OCI-LY3 (cell line): ENCODE measurements around the gene PPP6R3.

Experiments
- H2AFZ ChIP-seq: fragments of 200-600, 300-600 bp; shearing (Covaris generic); 2 replicates; pipeline ENCODE4 v1.6.0; 2014; ENCODE audit warnings: antibody characterized with exemption, low read depth, low read length
- H3K27ac ChIP-seq: fragments of 200-600, 300-600 bp; sonication (generic); 2 replicates; pipeline ENCODE4 v1.5.1; 2014; ENCODE audit warnings: mild to moderate bottlenecking, low read length, moderate library complexity, mixed read lengths
- H3K27me3 ChIP-seq: fragments of 200-600, 300-600 bp; sonication (generic); 2 replicates; pipeline ENCODE4 v1.6.1; 2014; ENCODE audit warnings: low read depth, low read length, mixed read lengths
- H3K36me3 ChIP-seq: fragments of 200-600, 300-600 bp; sonication (generic); replicated peaks from 2 replicates; pipeline ENCODE3; 2014; ENCODE audit warnings: low read depth, low read length, mixed read lengths
- H3K4me1 ChIP-seq: fragments of 300-600, 200-600 bp; sonication (generic); 2 replicates; pipeline ENCODE4 v1.6.1; 2014; ENCODE audit warnings: low read length, mixed read lengths
- H3K4me2 ChIP-seq: fragments of 200-600, 300-600 bp; sonication (generic); 2 replicates; pipeline ENCODE4 v1.6.1; 2014; ENCODE audit warnings: low read length, mixed read lengths
- H3K4me3 ChIP-seq: fragments of 300-600, 200-600 bp; sonication (generic); 2 replicates; pipeline ENCODE4 v1.5.1; 2014; ENCODE audit warnings: antibody characterized with exemption, mild to moderate bottlenecking, low read length, moderate library complexity
- H3K79me2 ChIP-seq: fragments of 300-600, 200-600 bp; shearing (Covaris generic); 2 replicates; pipeline ENCODE4 v1.6.1; 2014; ENCODE audit warnings: mild to moderate bottlenecking, low read length, mixed read lengths
- H3K9ac ChIP-seq: fragments of 300-600, 200-600 bp; shearing (Covaris generic); 2 replicates; pipeline ENCODE4 v1.6.0; 2014; ENCODE audit warnings: mild to moderate bottlenecking, low read length, moderate library complexity
- H3K9me3 ChIP-seq: fragments of 200-600, 300-600 bp; shearing (Covaris generic); 2 replicates; pipeline ENCODE4 v1.6.1; 2014; ENCODE audit warnings: low read length, mixed read lengths; ENCODE audit not compliant: insufficient read depth
- H4K20me1 ChIP-seq: fragments of 200-600, 300-600 bp; sonication (generic); 2 replicates; pipeline ENCODE4 v1.6.1; 2016; ENCODE audit warnings: low read length, mixed read lengths; ENCODE audit not compliant: insufficient read depth
- CTCF ChIP-seq: fragments of 200-600, 300-600 bp; sonication (generic); IDR thresholded peaks from 2 replicates; pipeline ENCODE4 v1.5.1; 2014; ENCODE audit warnings: antibody characterized with exemption, low read length, low read depth
- EZH2phosphoT487 ChIP-seq: fragments of 200-600 bp; shearing (Covaris generic); IDR thresholded peaks from 2 replicates; pipeline ENCODE4 v1.6.1; 2018; ENCODE audit warnings: antibody characterized with exemption, mixed run types, low read depth

PPP6R3 gene

GRCh38 chr11:68575025-68575665, 114.6 kb downstream of the PPP6R3 start:
- no peaks in the 10 kb centered on the region for H3K27me3 ChIP-seq
- no peak overlapping the region for H3K27ac ChIP-seq
- H3K9me3 ChIP-seq, result no peaks in the 10 kb centered on the region
- no peak overlapping the region for H2AFZ ChIP-seq
- no peak for TF ChIP-seq CTCF
- no peak overlapping the region for H3K9ac ChIP-seq
- peaks cover 26% of the 10 kb centered on the region for H4K20me1 ChIP-seq
- H3K79me2 ChIP-seq, result peaks cover 11% of the 10 kb centered on the region
- H3K4me3 ChIP-seq, result no peak overlapping the region
- no peaks in the 10 kb centered on the region for H3K4me1 ChIP-seq
- H3K4me2 ChIP-seq, result no peak overlapping the region
- peaks cover 82% of the 10 kb centered on the region for H3K36me3 ChIP-seq

- Histone ChIP-seq H3K27me3 (no peaks in the 10 kb centered on the region), H3K4me3 (no peak overlapping the region), H4K20me1 (peaks cover 46% of the 10 kb centered on the region), H3K4me2 (no peak overlapping the region), H3K79me2 (peaks cover 6% of the 10 kb centered on the region), H3K4me1 (peaks cover 16% of the 10 kb centered on the region), H3K9me3 (no peaks in the 10 kb centered on the region), H2AFZ (no peak overlapping the region), H3K9ac (no peak overlapping the region), H3K27ac (no peak overlapping the region), H3K36me3 (peaks cover 85% of the 10 kb centered on the region)
- TF ChIP-seq EZH2phosphoT487, result no peak
- no peak for TF ChIP-seq CTCF
Observed at GRCh38 chr11:68579455-68579854, 118.9 kb downstream of the PPP6R3 start.

- Histone ChIP-seq H2AFZ (no peak overlapping the region), H3K36me3 (peaks cover 78% of the 10 kb centered on the region), H3K27ac (no peak overlapping the region), H4K20me1 (peaks cover 41% of the 10 kb centered on the region), H3K27me3 (no peaks in the 10 kb centered on the region), H3K4me2 (no peak overlapping the region), H3K79me2 (peaks cover 6% of the 10 kb centered on the region), H3K4me3 (no peak overlapping the region), H3K4me1 (peaks cover 16% of the 10 kb centered on the region), H3K9ac (no peak overlapping the region), H3K9me3 (no peaks in the 10 kb centered on the region)
- no peak for TF ChIP-seq EZH2phosphoT487
- no peak for TF ChIP-seq CTCF
Observed at GRCh38 chr11:68581439-68581838, 120.9 kb downstream of the PPP6R3 start.

GRCh38 chr11:68581901-68582300, 121.3 kb downstream of the PPP6R3 start:
- H3K4me3 ChIP-seq, result no peak overlapping the region
- H3K4me1 ChIP-seq, result peaks cover 16% of the 10 kb centered on the region
- peaks cover 41% of the 10 kb centered on the region for H4K20me1 ChIP-seq
- no peaks in the 10 kb centered on the region for H3K9me3 ChIP-seq
- H3K79me2 ChIP-seq, result peaks cover 6% of the 10 kb centered on the region
- peaks cover 77% of the 10 kb centered on the region for H3K36me3 ChIP-seq
- H3K27ac ChIP-seq, result no peak overlapping the region
- H3K4me2 ChIP-seq, result no peak overlapping the region
- H3K9ac ChIP-seq, result no peak overlapping the region
- TF ChIP-seq EZH2phosphoT487 (no peak), CTCF (no peak)
- no peak overlapping the region for H2AFZ ChIP-seq
- no peaks in the 10 kb centered on the region for H3K27me3 ChIP-seq
